PC-9 (cell line): ENCODE measurements around the gene TUSC2.

ENCODE experiments used
- CTCF ChIP-seq: fragments of 200-600 bp; sonication (generic); conservative IDR thresholded peaks from 2 replicates; pipeline ENCODE4 v1.6.1; 2017; ENCODE audit warnings: mixed run types, antibody characterized with exemption, mild to moderate bottlenecking, moderate library complexity
- EZH2 ChIP-seq: fragments of 200-600 bp; sonication (generic); IDR thresholded peaks from 2 replicates; pipeline ENCODE4 v1.8.0; 2017; ENCODE audit warnings: antibody characterized with exemption, low read depth

- no peak for TF ChIP-seq CTCF
- TF ChIP-seq EZH2, result no peak
These were observed 48.6 kb downstream of the TUSC2 start for GRCh38 chr3:50279255-50280016.
